GM18951 (cell line): ENCODE data around the gene TSFM.

ENCODE experiments used
- POLR2A ChIP-seq: IDR thresholded peaks from 4 replicates; pipeline ENCODE4 v1.6.1; 2011; ENCODE audit warnings: mild to moderate bottlenecking; ENCODE audit not compliant: insufficient read length, insufficient read depth; ENCODE audit errors: extremely low read depth
- in situ Hi-C: fragments of 300-500 bp; cut with MboI; formaldehyde crosslinking; loops from one replicate; pipeline ENCODE4 v1.12.0; 2022; ENCODE audit warnings: low sequenced_read_pairs, mixed read lengths, inconsistent platforms; ENCODE audit not compliant: unreplicated experiment

Gene TSFM

GRCh38 chr12:57751788-57752667, 30.6 kb upstream of the TSFM start, which contains the start of gene CDK4:
CDK4 (minus strand) TSS chr12:57752310; CDS start chr12:57751717, 593 bp downstream.
- in situ Hi-C loops, result no loop called here
- TF ChIP-seq POLR2A, result peak; percentile 79

- TF ChIP-seq POLR2A, result no peak
- in situ Hi-C loops, result no loop called here
Measured at GRCh38 chr12:57752668-57753000, 30.0 kb upstream of the TSFM start.

- TF ChIP-seq POLR2A, result no peak
- in situ Hi-C loops, result no loop called here
Measured at GRCh38 chr12:57753756-57754337, 28.7 kb upstream of the TSFM start.

GRCh38 chr12:57754411-57755193, 28.0 kb upstream of the TSFM start, which contains the start of gene MARCHF9:
MARCHF9 (plus strand) TSS chr12:57755103; CDS start chr12:57755529, 426 bp downstream.
- in situ Hi-C loops, result no loop called here
- no peak for TF ChIP-seq POLR2A

GRCh38 chr12:57755194-57755453, 27.5 kb upstream of the TSFM start:
- no peak for TF ChIP-seq POLR2A
- in situ Hi-C loops, result no loop called here

- in situ Hi-C loops, result no loop called here
Measured at GRCh38 chr12:57755454-57756372, 26.9 kb upstream of the TSFM start.

GRCh38 chr12:57756406-57757341, 25.9 kb upstream of the TSFM start:
- in situ Hi-C loops, result no loop called here
- TF ChIP-seq POLR2A, result no peak

More at GRCh38 chr12:57755454-57756372, 26.9 kb upstream of the TSFM start:
- no peak for TF ChIP-seq POLR2A

- in situ Hi-C loops, result no loop called here
Measured at GRCh38 chr12:57757771-57758170, 24.8 kb upstream of the TSFM start.

GRCh38 chr12:57758552-57759359, 23.8 kb upstream of the TSFM start:
- no peak for TF ChIP-seq POLR2A
- in situ Hi-C loops, result no loop called here

More at GRCh38 chr12:57757771-57758170, 24.8 kb upstream of the TSFM start:
- TF ChIP-seq POLR2A, result no peak

GRCh38 chr12:57759360-57759980, 23.1 kb upstream of the TSFM start:
- no peak for TF ChIP-seq POLR2A
- in situ Hi-C loops, result no loop called here
